ENCODE measurements around the gene KCNJ8.

GRCh38 chr12:21725731-21726130 is 48.8 kb downstream of the KCNJ8 start:
- TF ChIP-seq, protein P1, sequence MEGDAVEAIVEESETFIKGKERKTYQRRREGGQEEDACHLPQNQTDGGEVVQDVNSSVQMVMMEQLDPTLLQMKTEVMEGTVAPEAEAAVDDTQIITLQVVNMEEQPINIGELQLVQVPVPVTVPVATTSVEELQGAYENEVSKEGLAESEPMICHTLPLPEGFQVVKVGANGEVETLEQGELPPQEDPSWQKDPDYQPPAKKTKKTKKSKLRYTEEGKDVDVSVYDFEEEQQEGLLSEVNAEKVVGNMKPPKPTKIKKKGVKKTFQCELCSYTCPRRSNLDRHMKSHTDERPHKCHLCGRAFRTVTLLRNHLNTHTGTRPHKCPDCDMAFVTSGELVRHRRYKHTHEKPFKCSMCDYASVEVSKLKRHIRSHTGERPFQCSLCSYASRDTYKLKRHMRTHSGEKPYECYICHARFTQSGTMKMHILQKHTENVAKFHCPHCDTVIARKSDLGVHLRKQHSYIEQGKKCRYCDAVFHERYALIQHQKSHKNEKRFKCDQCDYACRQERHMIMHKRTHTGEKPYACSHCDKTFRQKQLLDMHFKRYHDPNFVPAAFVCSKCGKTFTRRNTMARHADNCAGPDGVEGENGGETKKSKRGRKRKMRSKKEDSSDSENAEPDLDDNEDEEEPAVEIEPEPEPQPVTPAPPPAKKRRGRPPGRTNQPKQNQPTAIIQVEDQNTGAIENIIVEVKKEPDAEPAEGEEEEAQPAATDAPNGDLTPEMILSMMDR (IDR thresholded peaks at IDR 0.05), result no peak
- TF ChIP-seq ZFX (IDR thresholded peaks at IDR 0.05; ENCODE audit: borderline replicate concordance), result no peak
